LNCAP (cell line): Measurements from ENCODE around the gene LHPP.

Source experiments
- CTCF ChIP-seq: fragments of 450-650 bp; IDR thresholded peaks from 2 replicates; pipeline ENCODE4 v1.5.1; 2017; ENCODE audit warnings: mild to moderate bottlenecking

LHPP gene

DNA sequence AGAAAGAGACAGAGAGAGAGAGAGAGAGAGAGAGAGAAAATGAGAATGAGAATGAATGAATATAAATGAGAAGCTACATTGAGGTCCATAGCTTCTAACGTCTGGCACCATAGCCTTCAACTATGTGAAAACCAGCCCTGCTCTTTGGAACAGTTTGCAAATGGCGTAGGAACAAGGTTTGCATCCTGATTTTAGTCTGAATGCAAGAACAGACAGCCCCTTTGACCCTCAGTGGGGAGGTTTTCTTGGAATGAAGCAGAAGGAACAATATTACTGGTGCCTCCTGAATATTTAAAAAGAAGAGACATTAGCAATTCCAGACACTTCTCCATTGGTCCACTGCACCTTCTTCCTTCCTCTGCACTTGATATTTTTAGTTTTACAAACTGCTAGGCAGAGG is 23.0 kb downstream of the LHPP start:
- no peak for TF ChIP-seq CTCF

DNA sequence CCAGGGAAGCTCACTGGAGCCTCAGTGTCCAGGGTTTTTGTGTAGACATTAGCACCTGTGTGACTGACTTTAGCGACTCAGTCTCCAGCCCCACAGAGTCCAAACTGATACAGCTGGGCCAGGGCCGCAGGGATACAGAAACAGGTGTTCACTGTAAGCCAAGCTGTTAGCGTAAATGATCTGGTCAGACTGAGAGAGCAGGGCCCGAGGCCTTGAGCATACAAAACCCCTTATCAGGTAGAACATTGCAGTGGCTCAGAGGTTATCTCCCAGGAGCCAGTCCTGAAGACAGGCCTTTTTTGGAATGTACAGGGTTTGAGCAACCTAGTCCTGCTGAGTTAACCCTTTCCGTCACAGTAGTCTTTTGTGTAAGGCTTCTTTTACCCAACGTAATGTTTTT is 25.0 kb downstream of the LHPP start:
- no peak for TF ChIP-seq CTCF

DNA sequence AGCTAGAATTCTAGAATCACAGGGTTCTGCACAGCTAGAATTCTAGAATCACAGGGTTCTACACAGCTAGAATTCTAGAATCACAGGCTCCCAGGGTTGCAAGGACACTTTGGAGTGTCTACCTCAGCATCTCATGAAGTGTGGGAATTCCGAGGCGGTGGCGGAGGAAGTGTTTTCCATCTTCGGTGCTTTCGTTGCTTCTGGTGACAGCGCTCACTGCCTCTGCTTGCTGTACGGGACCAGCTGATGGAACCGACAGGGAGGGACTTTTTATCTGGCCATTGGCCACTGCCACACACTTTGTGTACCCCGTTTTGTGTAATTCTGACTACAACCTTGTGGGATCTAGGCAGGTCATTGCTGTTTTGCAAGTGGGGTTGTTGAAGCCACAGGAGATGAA is 29.5 kb downstream of the LHPP start:
- no peak for TF ChIP-seq CTCF

GRCh38 chr10:124492266-124492665 is 30.6 kb downstream of the LHPP start:
- TF ChIP-seq CTCF, result no peak

GRCh38 chr10:124493214-124493882 is 31.7 kb downstream of the LHPP start:
- TF ChIP-seq CTCF, result no peak

DNA sequence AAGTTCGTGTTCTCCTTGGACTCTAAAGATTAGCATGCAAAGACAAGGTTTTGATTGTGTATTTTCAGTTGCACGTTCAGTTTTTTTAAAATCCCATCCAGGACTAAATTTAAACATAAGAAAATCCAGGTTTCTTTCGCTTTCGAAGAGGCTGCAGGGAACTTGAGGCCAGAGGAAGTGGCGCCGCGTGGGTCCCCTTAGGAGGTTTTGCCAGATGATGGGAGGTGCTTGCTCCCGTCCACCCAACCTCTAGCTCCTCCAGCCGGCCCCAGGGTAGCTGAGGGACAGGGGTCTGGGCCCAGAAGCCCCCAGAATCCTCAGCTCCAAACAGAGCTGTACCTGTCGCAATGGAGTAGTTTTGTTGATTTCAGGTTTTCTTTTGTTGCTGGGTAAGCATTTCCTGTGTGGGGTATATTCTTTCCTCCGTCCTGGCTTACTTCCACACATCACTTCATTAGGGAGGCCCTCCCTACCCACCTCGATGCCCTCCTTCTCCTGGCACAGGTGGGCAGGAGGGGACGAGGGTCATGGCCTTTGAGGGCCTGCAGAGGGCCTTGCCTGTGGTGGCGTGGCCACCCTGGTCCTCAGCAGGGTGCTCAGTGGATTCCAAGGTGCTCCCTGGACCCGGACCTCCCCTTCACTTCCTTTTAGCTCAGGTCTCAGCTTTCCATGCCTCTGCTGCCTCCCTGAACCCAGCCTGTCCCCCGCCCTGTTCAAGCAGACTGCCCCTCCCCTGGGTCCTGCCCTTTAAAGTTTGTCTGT is 32.6 kb downstream of the LHPP start:
- TF ChIP-seq CTCF, result no peak

GRCh38 chr10:124495162-124495561 is 33.5 kb downstream of the LHPP start:
- no peak for TF ChIP-seq CTCF
